Kidney tubule cell (primary cell): Measurements from ENCODE around the gene CITED2.
"Not testable (repeated sequence)": the region's sequence is repeated elsewhere in the genome, so short reads cannot be mapped to it uniquely, and the experiment has no call there.

ENCODE experiments used
- DNase-seq: peaks from one replicate; pipeline ENCODE4 v3.0.0-alpha.2; 2018; ENCODE audit warnings: low spot score

The CITED2 gene

GRCh38 chr6:139364302-139364981 is 10.0 kb downstream of the CITED2 start:
- DNase-seq, result peak; percentile 62

GRCh38 chr6:139363797-139364196 is 10.7 kb downstream of the CITED2 start:
- not testable (repeated sequence) for DNase-seq

GRCh38 chr6:139363123-139363522 is 11.3 kb downstream of the CITED2 start:
- DNase-seq, result not testable (repeated sequence)

- no peak for DNase-seq
These were observed 13.2 kb downstream of the CITED2 start for GRCh38 chr6:139361211-139361610.

- DNase-seq, result no peak
These were observed 17.5 kb downstream of the CITED2 start for GRCh38 chr6:139356924-139357323.

- no peak for DNase-seq
These were observed 18.5 kb downstream of the CITED2 start for GRCh38 chr6:139355777-139356445.

GRCh38 chr6:139355172-139355571 is 19.3 kb downstream of the CITED2 start:
- no peak for DNase-seq

GRCh38 chr6:139354189-139354588 is 20.3 kb downstream of the CITED2 start:
- DNase-seq, result no peak

GRCh38 chr6:139349464-139350020 is 24.9 kb downstream of the CITED2 start:
- DNase-seq, result no peak

GRCh38 chr6:139346392-139346791 is 28.1 kb downstream of the CITED2 start:
- no peak for DNase-seq

GRCh38 chr6:139344186-139344963 is 30.1 kb downstream of the CITED2 start:
- peak; percentile 14 for DNase-seq

GRCh38 chr6:139343052-139343750 is 31.2 kb downstream of the CITED2 start:
- no peak for DNase-seq

GRCh38 chr6:139341060-139341459 is 33.4 kb downstream of the CITED2 start:
- DNase-seq, result no peak

GRCh38 chr6:139338795-139339194 is 35.7 kb downstream of the CITED2 start:
- no peak for DNase-seq

GRCh38 chr6:139337830-139338229 is 36.6 kb downstream of the CITED2 start:
- no peak for DNase-seq

GRCh38 chr6:139337001-139337400 is 37.4 kb downstream of the CITED2 start:
- no peak for DNase-seq

GRCh38 chr6:139336488-139336887 is 38.0 kb downstream of the CITED2 start:
- DNase-seq, result peak; percentile 26

GRCh38 chr6:139335447-139336210 is 38.8 kb downstream of the CITED2 start:
- no peak for DNase-seq

- peak; percentile 67 for DNase-seq
These were observed 39.5 kb downstream of the CITED2 start for GRCh38 chr6:139334806-139335446.

GRCh38 chr6:139330826-139331500 is 43.5 kb downstream of the CITED2 start:
- DNase-seq, result no peak
